Stimulated activated CD4-positive, alpha-beta T cell treated with anti-CD3 and anti-CD28 coated beads, Interleukin-2, amount 100 ng/mL, for 48 hours (primary cell): ENCODE measurements around the gene MIA2.
"Not testable (repeated sequence)": the region's sequence is repeated elsewhere in the genome, so short reads cannot be mapped to it uniquely, and the experiment has no call there.

Experiments
- DNase-seq, 2 donors: peaks; one replicate each; pipeline ENCODE4 v3.0.0-alpha.2; 2020

MIA2 gene

GRCh38 chr14:39233680-39234326 lies at the start of gene MIA2:
Gene MIA2, plus strand, starts transcription at chr14:39233915. Its CDS starts 200 bp downstream, at chr14:39234115.
- no peak for DNase-seq

- no peak for DNase-seq
Measured at GRCh38 chr14:39184628-39185255, 49.0 kb upstream of the MIA2 start.

- no peak for DNase-seq
Measured at GRCh38 chr14:39185256-39186049, 48.3 kb upstream of the MIA2 start.

- no peak for DNase-seq
Measured at GRCh38 chr14:39186941-39187525, 46.7 kb upstream of the MIA2 start.

- DNase-seq = no peak
Measured at GRCh38 chr14:39203659-39204606, 29.8 kb upstream of the MIA2 start.

- DNase-seq = not testable (repeated sequence)
Measured at GRCh38 chr14:39207430-39207829, 26.3 kb upstream of the MIA2 start.

GRCh38 chr14:39211109-39211741 lies 22.5 kb upstream of the MIA2 start:
- no peak for DNase-seq

GRCh38 chr14:39212034-39212433 lies 21.7 kb upstream of the MIA2 start:
- no peak for DNase-seq

- DNase-seq = no peak
Measured at GRCh38 chr14:39212693-39213092, 21.0 kb upstream of the MIA2 start.

GRCh38 chr14:39217214-39217879 lies 16.4 kb upstream of the MIA2 start:
- no peak for DNase-seq

- no peak for DNase-seq
Measured at GRCh38 chr14:39218171-39218769, 15.4 kb upstream of the MIA2 start.

GRCh38 chr14:39219075-39219499 lies 14.6 kb upstream of the MIA2 start:
- DNase-seq = no peak

GRCh38 chr14:39220473-39220872 lies 13.2 kb upstream of the MIA2 start:
- DNase-seq = not testable (repeated sequence)

- no peak for DNase-seq
Measured at GRCh38 chr14:39228044-39228443, 5.7 kb upstream of the MIA2 start.

GRCh38 chr14:39228509-39229221 lies 5.0 kb upstream of the MIA2 start:
- DNase-seq = peak; percentile 21 to 22

- peak; percentile 38 to 40 for DNase-seq
Measured at GRCh38 chr14:39229222-39229543, 4.5 kb upstream of the MIA2 start.

- DNase-seq = no peak
Measured at GRCh38 chr14:39229601-39230110, 4.1 kb upstream of the MIA2 start.

- DNase-seq = no peak
Measured at GRCh38 chr14:39230416-39231035, 3.2 kb upstream of the MIA2 start.

- not testable (repeated sequence) for DNase-seq
Measured at GRCh38 chr14:39231751-39232553, 1.8 kb upstream of the MIA2 start.
